Tibial nerve (tissue), 4 donors: Measurements from ENCODE around the gene RPS6KA5.

ENCODE experiments used
- CTCF ChIP-seq, 5 experiments: fragments of 200-600 bp in 3 of 5; fragments of 450-650 bp in 2 of 5; sonication (generic) in 3 of 5; IDR thresholded peaks; one replicate each; pipeline ENCODE4 v1.5.1; 2016 to 2019; ENCODE audit warnings: antibody characterized with exemption in 5 of 5, mild to moderate bottlenecking in 3 of 5, moderate library complexity in 2 of 5
- EP300 ChIP-seq, 2 donors: sonication (generic); formaldehyde crosslinking; IDR thresholded peaks; one replicate each; pipeline ENCODE4 v1.6.1; 2017; ENCODE audit warnings: antibody characterized with exemption in 2 of 2, mild to moderate bottlenecking in 1 of 2
- POLR2A ChIP-seq, 2 donors: fragments of 450-650 bp; IDR thresholded peaks; one replicate each; pipeline ENCODE4 v1.6.1; 2017; ENCODE audit warnings: antibody characterized with exemption in 2 of 2, mild to moderate bottlenecking in 2 of 2, moderate library complexity in 2 of 2

- TF ChIP-seq CTCF (IDR thresholded peaks at IDR 0.05) (no peak), POLR2A (IDR thresholded peaks at IDR 0.05) (no peak), EP300 (IDR thresholded peaks at IDR 0.05) (no peak)
Measured at GRCh38 chr14:91070572-91070971, 10.1 kb upstream of the RPS6KA5 start.
